CD4-positive, alpha-beta T cell treated with Interleukin-6 at 100 ng/mL for 8 hours (primary cell): ENCODE data around the gene DIABLO.
"Not testable (repeated sequence)": the region's sequence is repeated elsewhere in the genome, so short reads cannot be mapped to it uniquely, and the experiment has no call there.

Experiments used
- DNase-seq: peaks from one replicate; pipeline ENCODE4 v3.0.0-alpha.2; 2020; ENCODE audit warnings: mixed read lengths, low spot score

Gene DIABLO

GRCh38 chr12:122208073-122208820 lies 17.6 kb downstream of the DIABLO start:
- DNase-seq = no peak

- no peak for DNase-seq
These were observed 18.5 kb downstream of the DIABLO start for GRCh38 chr12:122207391-122207790.

- no peak for DNase-seq
These were observed 18.9 kb downstream of the DIABLO start for GRCh38 chr12:122206976-122207375.

- DNase-seq = no peak
These were observed 19.6 kb downstream of the DIABLO start for GRCh38 chr12:122206111-122206881.

GRCh38 chr12:122205053-122205925 lies 20.6 kb downstream of the DIABLO start:
- no peak for DNase-seq

- DNase-seq = no peak
These were observed 21.4 kb downstream of the DIABLO start for GRCh38 chr12:122204167-122205052.

GRCh38 chr12:122203301-122204166 lies 22.3 kb downstream of the DIABLO start, which contains the start of gene B3GNT4:
Gene B3GNT4, plus strand, starts transcription at chr12:122203709. Its CDS starts 910 bp downstream, at chr12:122204619.
- peak; percentile 69 for DNase-seq

- DNase-seq = not testable (repeated sequence)
These were observed 23.0 kb downstream of the DIABLO start for GRCh38 chr12:122202811-122203210.

- no peak for DNase-seq
These were observed 23.8 kb downstream of the DIABLO start for GRCh38 chr12:122202017-122202416.

- no peak for DNase-seq
These were observed 24.5 kb downstream of the DIABLO start for GRCh38 chr12:122201381-122201780.

- no peak for DNase-seq
These were observed 25.2 kb downstream of the DIABLO start for GRCh38 chr12:122200541-122201175.

GRCh38 chr12:122199484-122200355 lies 26.1 kb downstream of the DIABLO start:
- no peak for DNase-seq

GRCh38 chr12:122197612-122197966 lies 28.3 kb downstream of the DIABLO start:
- DNase-seq = no peak

- DNase-seq = no peak
These were observed 30.4 kb downstream of the DIABLO start for GRCh38 chr12:122195405-122195804.

GRCh38 chr12:122194804-122195203 lies 31.0 kb downstream of the DIABLO start:
- no peak for DNase-seq

- DNase-seq = no peak
These were observed 33.4 kb downstream of the DIABLO start for GRCh38 chr12:122192441-122192840.

GRCh38 chr12:122190842-122191668 lies 34.8 kb downstream of the DIABLO start:
- peak; percentile 55 for DNase-seq
